HG02973 (cell line): ENCODE data around the gene KAT8.
A peak's percentile ranks its signal among the peaks of the same experiment; 100 is the strongest.

ENCODE experiments used
- ATAC-seq: cut with Tn5 transposase; IDR thresholded peaks from one replicate; pipeline ENCODE4 v1.9.1; 2021; ENCODE audit warnings: moderate library complexity; ENCODE audit not compliant: unreplicated experiment

Gene KAT8

GRCh38 chr16:31117384-31118222 lies at the start of gene KAT8:
TSS of gene KAT8 (plus strand) at chr16:31117664. CDS start at chr16:31117682, 18 bp downstream.
- ATAC-seq, result peak; percentile 79

GRCh38 chr16:31071861-31072260 lies 45.6 kb upstream of the KAT8 start:
- no peak for ATAC-seq

GRCh38 chr16:31072540-31073141 lies 44.8 kb upstream of the KAT8 start:
- no peak for ATAC-seq

GRCh38 chr16:31073142-31073969 lies 44.1 kb upstream of the KAT8 start:
- peak; percentile 45 for ATAC-seq

- ATAC-seq, result peak; percentile 57
Measured at GRCh38 chr16:31073970-31074813, 43.3 kb upstream of the KAT8 start, which contains the start of the genes ZNF646 and ZNF668. TSS of gene ZNF646 (plus strand) at chr16:31074422. CDS start at chr16:31076325, 1,903 bp downstream. TSS of gene ZNF668 (minus strand) at chr16:31074240. CDS start at chr16:31064459, 9,781 bp downstream.

GRCh38 chr16:31074814-31075183 lies 42.7 kb upstream of the KAT8 start:
- ATAC-seq, result no peak

- ATAC-seq, result no peak
Measured at GRCh38 chr16:31076319-31076718, 41.1 kb upstream of the KAT8 start.

- no peak for ATAC-seq
Measured at GRCh38 chr16:31077024-31077423, 40.4 kb upstream of the KAT8 start.

- no peak for ATAC-seq
Measured at GRCh38 chr16:31077592-31078396, 39.7 kb upstream of the KAT8 start.

GRCh38 chr16:31078597-31079341 lies 38.7 kb upstream of the KAT8 start:
- no peak for ATAC-seq

GRCh38 chr16:31079342-31079944 lies 38.0 kb upstream of the KAT8 start:
- no peak for ATAC-seq

- no peak for ATAC-seq
Measured at GRCh38 chr16:31080035-31080629, 37.3 kb upstream of the KAT8 start.

- ATAC-seq, result no peak
Measured at GRCh38 chr16:31080756-31081419, 36.6 kb upstream of the KAT8 start.

- no peak for ATAC-seq
Measured at GRCh38 chr16:31081428-31082351, 35.8 kb upstream of the KAT8 start.

GRCh38 chr16:31082368-31083045 lies 35.0 kb upstream of the KAT8 start:
- ATAC-seq, result no peak

GRCh38 chr16:31083081-31083480 lies 34.4 kb upstream of the KAT8 start:
- no peak for ATAC-seq
